Fibroblast of peridontal ligament (primary cell): Measurements from ENCODE around the gene SYVN1.

Experiments used
- DNase-seq: peaks from one replicate; pipeline ENCODE4 v3.0.0-alpha.2; 2010; ENCODE audit errors: extremely low read depth

Gene SYVN1

GRCh38 chr11:65087827-65088226, 46.5 kb downstream of the SYVN1 start:
- no peak for DNase-seq

- no peak for DNase-seq
These were observed 47.1 kb downstream of the SYVN1 start for GRCh38 chr11:65087216-65087615.

GRCh38 chr11:65086809-65087208, 47.5 kb downstream of the SYVN1 start:
- no peak for DNase-seq

GRCh38 chr11:65085446-65085845, 48.9 kb downstream of the SYVN1 start:
- peak; percentile 3 for DNase-seq

GRCh38 chr11:65084598-65085375, 49.5 kb downstream of the SYVN1 start:
- no peak for DNase-seq

GRCh38 chr11:65083834-65084597, 50.3 kb downstream of the SYVN1 start, which contains the start of the genes CDCA5 and ZFPL1:
Gene CDCA5 (minus strand): TSS chr11:65084040. CDS start chr11:65083978, 62 bp downstream.
Gene ZFPL1 (plus strand): TSS chr11:65084222. CDS start chr11:65084699, 477 bp downstream.
- peak; percentile 93 for DNase-seq

- no peak for DNase-seq
These were observed 51.0 kb downstream of the SYVN1 start for GRCh38 chr11:65083134-65083833.

- DNase-seq: no peak
These were observed 55.5 kb downstream of the SYVN1 start for GRCh38 chr11:65078786-65079342.

- DNase-seq: peak; percentile 14
These were observed 56.2 kb downstream of the SYVN1 start for GRCh38 chr11:65078151-65078550.

- DNase-seq: no peak
These were observed 56.9 kb downstream of the SYVN1 start for GRCh38 chr11:65077451-65077850.
